Natural killer cell treated with Interleukin-12 subunit alpha and Interleukin-12 subunit beta and Interleukin-15 and Interleukin-18, amount 100 ng/mL, for 72 hours (primary cell): Measurements from ENCODE around the gene TVP23A. TPM values are rescaled to one million over a fixed set of nuclear protein-coding genes. Genes with fewer than 3 reads are reported as not detected.
A peak's percentile ranks its signal among the peaks of the same experiment; 100 is the strongest.
"Not testable (repeated sequence)": the region's sequence is repeated elsewhere in the genome, so short reads cannot be mapped to it uniquely, and the experiment has no call there.

Experiments used
- ATAC-seq, 2 donors: fragments of 150-1000 bp; cut with Tn5 transposase in 1 of 2; sonication (Bioruptor Pico), chemical (Tn5 transposase) in 1 of 2; 2 replicates each; pipeline ENCODE4 v1.10.0; 2021
- DNase-seq: peaks from one replicate; pipeline ENCODE4 v3.0.0; 2022; ENCODE audit warnings: low spot score
- H3K27ac Mint-ChIP-seq, 2 donors: 1 replicate in 1 of 2; 2 replicates in 1 of 2; pipeline ENCODE4 v1.8.0; 2022; ENCODE audit warnings: mixed read lengths in 2 of 2, mild to moderate bottlenecking in 1 of 2, moderate library complexity in 1 of 2
- H3K27me3 Mint-ChIP-seq, 2 donors: 1 replicate in 1 of 2; 2 replicates in 1 of 2; pipeline ENCODE4 v1.8.0; 2022; ENCODE audit warnings: mixed read lengths in 2 of 2
- H3K36me3 Mint-ChIP-seq: one replicate; pipeline ENCODE4 v1.8.0; 2022; ENCODE audit warnings: mixed read lengths
- H3K4me1 Mint-ChIP-seq, 2 donors: 1 replicate in 1 of 2; 2 replicates in 1 of 2; pipeline ENCODE4 v1.8.0; 2022; ENCODE audit warnings: low read depth in 2 of 2, mixed read lengths in 2 of 2, mild to moderate bottlenecking in 1 of 2
- H3K4me3 Mint-ChIP-seq: one replicate; pipeline ENCODE4 v1.8.0; 2022; ENCODE audit warnings: mixed read lengths
- H3K9me3 Mint-ChIP-seq: 2 replicates; pipeline ENCODE4 v1.8.0; 2022; ENCODE audit warnings: mixed read lengths
- total RNA-seq, 2 donors: library from RNA; stranded (reverse); gene quantifications; one replicate each; pipeline ENCODE4 v1.2.3, GENCODE V29; 2022

Gene TVP23A
- total RNA-seq, 2 donors from 2014 or later = 0.50 TPM; not detected in 1

- DNase-seq = no peak
- Mint-ChIP-seq H3K4me3 (no peak overlapping the region), H3K27ac (peak overlapping the region in 1 of 2 donors; percentile 56), H3K27me3 (peaks cover 0 to 2% of the 10 kb centered on the region in 2 donors), H3K4me1 (peaks cover under 1 to 3% of the 10 kb centered on the region in 2 donors), H3K36me3 (no peaks in the 10 kb centered on the region), H3K9me3 (no peaks in the 10 kb centered on the region)
- no peak for ATAC-seq
Observed at GRCh38 chr16:10806698-10807097, 11.9 kb downstream of the TVP23A start.

DNA sequence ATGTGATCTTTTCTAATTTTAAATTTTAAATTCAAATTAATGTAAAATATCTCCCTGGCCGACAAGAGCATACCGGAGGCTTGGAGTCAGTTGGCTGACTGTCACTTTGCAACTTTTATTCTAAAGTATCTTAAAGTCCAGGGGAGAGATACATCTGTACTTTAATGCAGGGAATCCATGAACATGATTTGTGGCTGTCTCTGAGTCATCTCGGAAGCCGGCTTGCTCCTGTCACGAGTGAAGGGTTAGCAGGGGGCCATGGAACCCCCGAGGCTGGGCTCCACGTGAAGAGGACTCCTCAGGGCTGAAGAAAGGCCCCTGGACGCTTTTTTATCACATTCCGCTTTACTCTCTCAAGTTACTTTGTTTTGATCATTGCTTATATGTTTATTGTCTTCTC lies 13.3 kb downstream of the TVP23A start:
- Mint-ChIP-seq H3K4me3 (no peak overlapping the region), H3K27ac (no peak overlapping the region), H3K36me3 (no peaks in the 10 kb centered on the region), H3K27me3 (peaks cover 0 to 2% of the 10 kb centered on the region in 2 donors), H3K9me3 (no peaks in the 10 kb centered on the region), H3K4me1 (peaks cover 0 to 3% of the 10 kb centered on the region in 2 donors)
- ATAC-seq (no peak), DNase-seq (no peak)

GRCh38 chr16:10799736-10800135 lies 18.9 kb downstream of the TVP23A start:
- Mint-ChIP-seq H3K27me3 (no peaks in the 10 kb centered on the region), H3K4me1 (no peaks in the 10 kb centered on the region), H3K9me3 (no peaks in the 10 kb centered on the region), H3K36me3 (no peaks in the 10 kb centered on the region), H3K4me3 (no peak overlapping the region), H3K27ac (no peak overlapping the region)
- no peak for DNase-seq
- no peak for ATAC-seq

GRCh38 chr16:10791048-10791447 lies 27.5 kb downstream of the TVP23A start:
- H3K27ac Mint-ChIP-seq = no peak overlapping the region
- H3K9me3 Mint-ChIP-seq = no peaks in the 10 kb centered on the region
- no peak overlapping the region for H3K4me3 Mint-ChIP-seq
- H3K4me1 Mint-ChIP-seq = no peaks in the 10 kb centered on the region
- DNase-seq (no peak), ATAC-seq (no peak)
- no peaks in the 10 kb centered on the region for H3K36me3 Mint-ChIP-seq
- H3K27me3 Mint-ChIP-seq = peaks cover 0 to 4% of the 10 kb centered on the region in 2 donors

GRCh38 chr16:10788630-10789029 lies 30.0 kb downstream of the TVP23A start:
- H3K27ac Mint-ChIP-seq, H3K9me3 Mint-ChIP-seq, H3K27me3 Mint-ChIP-seq, H3K4me1 Mint-ChIP-seq, H3K36me3 Mint-ChIP-seq, ATAC-seq, H3K4me3 Mint-ChIP-seq, DNase-seq: not testable (repeated sequence)

DNA sequence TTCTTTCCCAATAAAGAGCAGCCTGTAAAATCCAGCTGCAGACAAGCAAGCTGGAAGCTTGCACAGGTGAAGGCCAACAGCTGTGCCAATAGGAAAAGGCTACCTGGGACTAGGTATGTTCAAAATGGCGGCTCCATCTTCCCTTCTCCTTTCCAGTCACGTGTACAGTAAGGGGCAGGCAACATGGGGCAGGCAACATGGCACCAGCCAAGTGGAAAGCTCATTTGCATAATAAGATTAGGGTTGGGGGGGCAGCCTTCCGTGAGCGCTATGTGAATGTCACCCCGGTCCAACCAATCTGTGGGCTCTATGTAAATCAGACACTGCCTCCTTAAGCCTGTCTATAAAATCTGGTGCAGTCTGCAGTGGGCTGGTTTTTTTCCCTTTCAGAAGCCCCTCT lies 31.3 kb downstream of the TVP23A start:
- Mint-ChIP-seq H3K4me1 (no peaks in the 10 kb centered on the region), H3K27me3 (peaks cover 0 to 4% of the 10 kb centered on the region in 2 donors), H3K4me3 (no peak overlapping the region), H3K36me3 (no peaks in the 10 kb centered on the region), H3K9me3 (no peaks in the 10 kb centered on the region), H3K27ac (no peak overlapping the region)
- no peak for DNase-seq
- no peak for ATAC-seq

- ATAC-seq (no peak), DNase-seq (no peak)
- Mint-ChIP-seq H3K27me3 (peaks cover 0 to 7% of the 10 kb centered on the region in 2 donors), H3K9me3 (no peaks in the 10 kb centered on the region), H3K27ac (no peak overlapping the region), H3K36me3 (no peaks in the 10 kb centered on the region), H3K4me3 (no peak overlapping the region), H3K4me1 (peaks cover 0 to 5% of the 10 kb centered on the region in 2 donors)
Observed at GRCh38 chr16:10782628-10783027, 36.0 kb downstream of the TVP23A start.

GRCh38 chr16:10780628-10781027 lies 38.0 kb downstream of the TVP23A start:
- ATAC-seq = no peak
- Mint-ChIP-seq H3K27me3 (peaks cover 0 to 6% of the 10 kb centered on the region in 2 donors), H3K27ac (no peak overlapping the region)

GRCh38 chr16:10779908-10780307 lies 38.7 kb downstream of the TVP23A start:
- not testable (repeated sequence) for H3K27me3 Mint-ChIP-seq, H3K36me3 Mint-ChIP-seq, H3K4me1 Mint-ChIP-seq, DNase-seq, H3K27ac Mint-ChIP-seq, H3K4me3 Mint-ChIP-seq, H3K9me3 Mint-ChIP-seq, ATAC-seq

More at GRCh38 chr16:10780628-10781027, 38.0 kb downstream of the TVP23A start:
- DNase-seq = no peak
- Mint-ChIP-seq H3K4me1 (peaks cover 3 to 9% of the 10 kb centered on the region in 2 donors), H3K9me3 (no peaks in the 10 kb centered on the region), H3K4me3 (no peak overlapping the region), H3K36me3 (no peaks in the 10 kb centered on the region)

DNA sequence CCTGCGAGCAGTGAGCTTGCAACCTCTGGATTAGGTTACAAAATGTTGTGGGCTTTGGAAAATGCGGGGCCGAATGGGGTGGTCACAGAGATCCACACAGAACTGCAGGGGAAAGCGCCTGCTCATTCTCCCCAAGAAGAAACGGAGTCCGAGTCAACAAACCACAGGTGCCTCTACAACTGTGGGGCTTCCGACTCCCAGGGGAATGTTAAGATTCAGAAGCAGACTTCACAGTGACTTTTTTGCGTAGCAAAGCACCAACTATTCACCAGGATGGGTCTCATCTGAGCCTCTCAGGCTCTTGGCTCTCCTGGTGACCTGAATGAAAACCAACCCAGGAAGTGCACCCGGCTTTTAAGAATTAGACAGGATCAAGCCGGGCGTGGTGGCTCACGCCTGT lies 41.2 kb downstream of the TVP23A start:
- DNase-seq (no peak), ATAC-seq (no peak)
- Mint-ChIP-seq H3K4me1 (peaks cover 6 to 9% of the 10 kb centered on the region in 2 donors), H3K4me3 (no peak overlapping the region), H3K27ac (no peak overlapping the region), H3K36me3 (no peaks in the 10 kb centered on the region), H3K9me3 (no peaks in the 10 kb centered on the region), H3K27me3 (peaks cover 0 to 6% of the 10 kb centered on the region in 2 donors)

DNA sequence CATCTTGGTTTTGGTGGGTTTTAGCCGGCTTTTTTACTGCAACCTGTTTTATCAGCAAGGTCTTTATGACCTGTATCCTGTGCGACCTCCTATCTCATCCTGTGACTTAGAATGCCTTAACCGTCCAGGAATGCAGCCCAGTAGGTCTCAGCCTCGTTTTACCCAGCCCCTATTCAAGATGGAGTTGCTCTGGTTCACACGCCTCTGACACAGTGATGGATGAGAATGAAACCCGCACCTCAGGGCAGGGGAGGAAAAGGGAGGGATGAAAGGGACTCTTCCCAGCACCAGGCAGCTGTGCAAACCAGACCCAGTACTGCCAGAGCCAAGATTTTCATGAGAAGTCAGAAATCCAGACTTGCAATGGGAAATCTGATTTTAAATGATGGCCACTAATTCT lies 41.7 kb downstream of the TVP23A start:
- not testable (repeated sequence) for H3K27me3 Mint-ChIP-seq, ATAC-seq

GRCh38 chr16:10776280-10776679 lies 42.3 kb downstream of the TVP23A start:
- Mint-ChIP-seq H3K27ac (no peak overlapping the region), H3K27me3 (peaks cover 0 to 3% of the 10 kb centered on the region in 2 donors), H3K9me3 (no peaks in the 10 kb centered on the region), H3K4me3 (no peak overlapping the region), H3K36me3 (no peaks in the 10 kb centered on the region), H3K4me1 (peaks cover 8 to 12% of the 10 kb centered on the region in 2 donors)
- no peak for ATAC-seq
- DNase-seq = no peak

More for the DNA sequence above, 41.7 kb downstream of the TVP23A start:
- H3K9me3 Mint-ChIP-seq, H3K4me3 Mint-ChIP-seq, DNase-seq, H3K27ac Mint-ChIP-seq, H3K36me3 Mint-ChIP-seq, H3K4me1 Mint-ChIP-seq: not testable (repeated sequence)

DNA sequence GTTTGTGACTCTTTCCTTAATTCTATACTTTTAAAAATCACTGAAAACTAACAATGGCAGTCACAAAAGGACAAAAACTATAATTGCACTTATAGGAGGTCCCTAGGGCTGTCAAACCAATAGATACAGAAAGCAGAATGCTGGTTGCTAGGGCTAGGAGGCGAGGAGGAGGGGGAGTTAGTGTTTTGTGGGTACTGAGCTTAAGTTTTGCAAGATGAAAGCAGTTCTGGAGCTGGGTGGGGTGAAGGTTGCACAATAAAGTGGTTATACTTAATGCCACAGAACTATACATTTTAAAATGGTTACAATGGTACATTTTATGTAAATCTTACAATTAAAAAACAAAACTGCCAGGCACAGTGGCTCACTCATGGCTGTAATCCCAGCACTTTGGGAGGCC lies 47.7 kb downstream of the TVP23A start:
- no peaks in the 10 kb centered on the region for H3K9me3 Mint-ChIP-seq
- no peaks in the 10 kb centered on the region for H3K27me3 Mint-ChIP-seq
- peaks cover 26 to 33% of the 10 kb centered on the region in 2 donors for H3K4me1 Mint-ChIP-seq
- no peaks in the 10 kb centered on the region for H3K36me3 Mint-ChIP-seq
- peak; percentile 61 to 72 for ATAC-seq
- H3K27ac Mint-ChIP-seq = no peak overlapping the region
- H3K4me3 Mint-ChIP-seq = no peak overlapping the region
- no peak for DNase-seq

DNA sequence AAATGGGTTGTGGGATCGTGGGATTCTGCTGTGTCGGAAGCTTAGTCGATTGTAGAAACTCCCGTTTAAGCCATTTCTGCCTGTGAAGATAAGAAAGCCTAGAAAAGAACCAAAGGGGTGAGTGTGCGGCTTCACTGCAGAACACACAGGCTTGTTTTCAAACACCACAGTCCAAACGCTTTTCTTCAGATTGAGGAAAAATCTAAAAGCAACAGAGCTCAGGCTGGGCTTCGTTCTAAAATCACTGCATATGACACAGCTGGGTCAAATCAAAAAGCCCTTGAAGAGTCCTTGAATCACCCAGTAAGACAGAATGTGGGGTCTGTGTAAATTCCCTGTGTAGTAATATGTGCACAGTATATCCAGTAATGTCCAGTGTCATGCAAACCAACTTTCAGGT lies 49.2 kb downstream of the TVP23A start:
- DNase-seq (no peak), ATAC-seq (no peak)
- Mint-ChIP-seq H3K27me3 (no peaks in the 10 kb centered on the region), H3K4me3 (no peak overlapping the region), H3K27ac (no peak overlapping the region), H3K4me1 (peaks cover 39 to 42% of the 10 kb centered on the region in 2 donors), H3K9me3 (no peaks in the 10 kb centered on the region), H3K36me3 (no peaks in the 10 kb centered on the region)

- Mint-ChIP-seq H3K9me3 (no peaks in the 10 kb centered on the region), H3K36me3 (no peaks in the 10 kb centered on the region), H3K4me3 (no peak overlapping the region), H3K27ac (peak overlapping the region in 1 of 2 donors; percentile 81), H3K27me3 (no peaks in the 10 kb centered on the region), H3K4me1 (peaks cover 39 to 56% of the 10 kb centered on the region in 2 donors)
- ATAC-seq = no peak
- no peak for DNase-seq
Observed at GRCh38 chr16:10767127-10767526, 51.5 kb downstream of the TVP23A start.
